Bronchial epithelial cell (primary cell): ENCODE data around the gene SMIM10. TPM values are rescaled to one million over a fixed set of nuclear protein-coding genes. Genes with fewer than 3 reads are reported as not detected.
A peak's percentile ranks its signal among the peaks of the same experiment; 100 is the strongest.

Source experiments
- DNase-seq: peaks from one replicate; pipeline ENCODE4 v3.0.0-alpha.2; 2010; ENCODE audit warnings: low read depth
- FAIRE-seq: peaks from 2 replicates; lab custom pipeline; 2011; peaks lifted over from hg19 to GRCh38; lab: Jason Lieb, UNC
- H3K27me3 ChIP-seq: 2 replicates; pipeline ENCODE4 v1.5.1; 2011; ENCODE audit warnings: low read length; ENCODE audit not compliant: control insufficient read depth, insufficient read depth
- H3K36me3 ChIP-seq: 2 replicates; pipeline ENCODE4 v1.5.1; 2011; ENCODE audit warnings: low read length; ENCODE audit not compliant: control insufficient read depth, insufficient read depth
- H3K4me3 ChIP-seq: 2 replicates; pipeline ENCODE4 v1.5.1; 2011; ENCODE audit warnings: mild to moderate bottlenecking, low read depth, low read length, control low read depth
- CTCF ChIP-seq: IDR thresholded peaks from 2 replicates; pipeline ENCODE4 v1.5.1; 2011; ENCODE audit warnings: mild to moderate bottlenecking, moderate library complexity, low read length, control low read depth, inconsistent platforms; ENCODE audit not compliant: insufficient read depth, severe bottlenecking
- total RNA-seq: library from RNA; depleted of rRNA; stranded (reverse); fragments of >200 nt; gene quantifications from 2 replicates; pipeline ENCODE4 v1.2.1, GENCODE V29; 2014

The SMIM10 gene
- total RNA-seq, 1 donor from 2014 or later: not detected

GRCh38 chrX:134963041-134963440, 27.8 kb upstream of the SMIM10 start:
- DNase-seq: no peak
- H3K4me3 ChIP-seq: no peak overlapping the region
- TF ChIP-seq CTCF: no peak
- H3K27me3 ChIP-seq: no peaks in the 10 kb centered on the region
- FAIRE-seq: no peak
- H3K36me3 ChIP-seq: no peaks in the 10 kb centered on the region

GRCh38 chrX:134969726-134970125, 21.1 kb upstream of the SMIM10 start:
- Histone ChIP-seq H3K4me3 (no peak overlapping the region), H3K36me3 (no peaks in the 10 kb centered on the region), H3K27me3 (no peaks in the 10 kb centered on the region)
- no peak for TF ChIP-seq CTCF
- DNase-seq (no peak), FAIRE-seq (no peak)

DNA sequence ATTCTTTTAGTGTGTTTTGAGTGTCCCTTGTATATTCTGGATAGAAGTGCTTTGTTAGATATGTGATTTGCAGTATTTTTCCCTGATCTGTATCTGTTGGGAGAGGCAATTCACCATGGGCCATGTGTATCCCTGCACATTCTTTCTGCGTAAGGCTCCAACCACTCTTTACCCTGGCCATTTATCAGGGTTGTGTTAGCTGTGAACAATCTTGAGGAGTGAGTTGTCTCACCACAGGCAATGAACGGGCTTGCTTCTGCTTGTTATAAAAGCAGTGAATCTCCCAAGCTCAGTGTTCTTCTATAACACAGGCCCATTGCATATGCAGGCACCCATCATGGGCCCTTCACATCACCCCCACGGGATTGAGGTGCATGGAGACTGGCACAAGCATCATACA, 18.9 kb upstream of the SMIM10 start:
- FAIRE-seq: no peak
- no peaks in the 10 kb centered on the region for H3K27me3 ChIP-seq
- H3K4me3 ChIP-seq: no peak overlapping the region
- no peak for TF ChIP-seq CTCF
- H3K36me3 ChIP-seq: no peaks in the 10 kb centered on the region
- DNase-seq: peak; percentile 71

GRCh38 chrX:134975516-134975915, 15.3 kb upstream of the SMIM10 start:
- DNase-seq: no peak
- H3K27me3 ChIP-seq: no peaks in the 10 kb centered on the region
- FAIRE-seq: no peak
- no peak overlapping the region for H3K4me3 ChIP-seq
- no peak for TF ChIP-seq CTCF
- no peaks in the 10 kb centered on the region for H3K36me3 ChIP-seq

DNA sequence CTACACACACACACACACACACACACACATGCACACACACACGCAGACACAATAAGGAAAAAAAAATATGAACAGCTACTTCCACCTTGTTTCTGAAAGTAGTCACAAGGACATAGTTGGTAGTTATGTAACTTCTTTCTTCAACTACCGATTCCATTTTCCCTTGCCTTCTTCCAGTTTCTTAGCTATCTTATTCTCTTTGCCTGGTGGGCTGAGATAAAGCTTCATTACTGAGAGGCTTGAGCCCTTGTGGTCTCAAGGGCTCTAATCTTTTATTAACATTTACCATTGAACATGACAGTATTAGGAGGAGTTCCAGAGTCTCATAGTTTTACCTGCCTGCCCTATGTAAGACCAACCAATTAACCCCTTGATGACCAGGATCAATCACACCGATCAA, 8.9 kb upstream of the SMIM10 start:
- no peak overlapping the region for H3K4me3 ChIP-seq
- H3K36me3 ChIP-seq: no peaks in the 10 kb centered on the region
- TF ChIP-seq CTCF: no peak
- no peak for FAIRE-seq
- no peaks in the 10 kb centered on the region for H3K27me3 ChIP-seq
- no peak for DNase-seq

DNA sequence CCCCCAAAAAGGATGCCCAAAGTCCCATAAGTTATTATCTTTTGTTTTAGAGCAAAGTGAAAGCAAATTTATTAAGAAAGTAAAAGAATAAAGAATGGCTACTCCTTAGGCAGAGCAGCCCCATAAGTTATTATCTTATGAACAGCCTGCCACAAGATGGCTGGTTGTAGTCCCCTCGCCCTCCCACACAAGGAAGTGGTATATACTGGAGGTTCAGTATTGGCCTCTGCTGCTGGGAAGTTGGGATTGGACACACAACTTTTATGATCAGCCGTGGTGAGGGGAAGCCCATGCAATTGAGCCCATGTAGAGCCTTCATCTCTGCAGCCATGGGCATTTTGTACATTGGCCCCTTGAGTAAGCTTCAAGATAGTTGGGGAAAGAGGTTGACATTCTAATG, 8.0 kb upstream of the SMIM10 start:
- DNase-seq (no peak), FAIRE-seq (no peak)
- TF ChIP-seq CTCF: no peak
- Histone ChIP-seq H3K4me3 (no peak overlapping the region), H3K27me3 (no peaks in the 10 kb centered on the region), H3K36me3 (no peaks in the 10 kb centered on the region)
